Activated CD8-positive, alpha-beta memory T cell treated with anti-CD3 and anti-CD28 coated beads, Interleukin-2, amount 50 U/mL, for 48 hours (primary cell): ENCODE data around the gene PRDM1.
"Not testable (repeated sequence)": the region's sequence is repeated elsewhere in the genome, so short reads cannot be mapped to it uniquely, and the experiment has no call there.

Experiments
- DNase-seq: peaks from one replicate; pipeline ENCODE4 v3.0.0-alpha.2; 2020

The PRDM1 gene

DNA sequence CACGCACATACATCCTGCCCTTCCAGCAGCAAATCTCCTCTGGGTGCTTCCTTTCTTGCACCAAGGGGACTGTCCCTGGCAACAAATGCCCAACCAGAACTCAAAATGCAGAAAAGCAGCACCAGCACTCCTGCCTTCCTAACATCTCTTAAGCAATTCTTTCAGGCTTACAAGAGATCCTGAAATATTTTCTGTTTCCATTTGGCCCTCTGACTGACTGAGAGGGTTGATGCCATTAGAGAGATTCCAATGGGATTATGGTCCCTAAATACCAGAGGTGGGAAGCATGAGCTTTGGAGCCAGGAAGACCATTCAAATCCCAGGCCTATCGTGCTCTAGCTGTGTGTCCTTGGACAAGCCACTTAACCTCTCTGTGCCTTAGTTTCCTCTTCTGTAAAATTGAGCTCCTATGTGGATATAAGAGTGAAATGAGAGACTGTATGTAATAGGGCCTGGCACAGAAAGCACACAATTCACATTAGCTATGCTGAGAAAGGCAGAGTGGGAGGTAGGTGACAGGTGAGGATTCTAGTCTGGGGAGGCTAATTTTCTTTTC is 56.8 kb downstream of the PRDM1 start:
- no peak for DNase-seq

DNA sequence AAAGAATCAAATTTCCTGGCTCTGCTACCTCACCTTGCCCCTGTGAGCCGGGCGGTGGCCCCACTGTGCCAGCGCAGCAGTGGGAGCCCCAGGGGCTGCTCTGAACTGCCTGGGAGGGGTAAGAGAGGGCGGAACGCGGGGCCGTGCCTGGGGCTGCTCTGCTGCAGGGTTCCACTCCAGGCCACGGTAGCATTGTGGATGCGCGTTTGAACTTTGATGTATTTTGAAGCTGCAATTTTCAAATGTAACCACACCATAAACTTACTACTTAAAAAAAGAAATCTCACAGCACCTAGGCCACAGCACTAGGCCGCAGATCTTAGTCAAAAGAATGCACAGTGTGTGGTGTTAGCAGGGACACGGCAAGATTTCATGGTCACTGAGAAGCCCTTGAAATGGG is 57.5 kb downstream of the PRDM1 start:
- no peak for DNase-seq

DNA sequence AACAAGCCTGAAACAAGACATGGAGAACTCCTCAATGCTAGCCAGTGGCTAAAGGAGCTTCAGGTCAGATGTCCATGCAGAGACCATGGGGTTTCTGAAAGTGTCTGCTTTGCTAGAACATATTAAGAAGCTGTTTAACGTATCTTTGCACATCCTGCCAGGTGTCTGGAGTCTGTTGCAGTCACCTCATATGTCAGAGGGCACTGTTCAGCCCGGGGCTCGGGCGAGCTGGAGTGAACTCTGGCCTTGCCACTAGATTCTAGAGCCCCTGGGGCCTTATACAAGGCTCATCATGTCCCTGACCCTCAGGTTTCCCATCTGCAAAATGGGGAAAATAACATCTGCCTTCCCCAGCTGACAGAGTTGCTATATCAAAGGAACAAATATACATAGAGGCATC is 59.0 kb downstream of the PRDM1 start:
- no peak for DNase-seq

DNA sequence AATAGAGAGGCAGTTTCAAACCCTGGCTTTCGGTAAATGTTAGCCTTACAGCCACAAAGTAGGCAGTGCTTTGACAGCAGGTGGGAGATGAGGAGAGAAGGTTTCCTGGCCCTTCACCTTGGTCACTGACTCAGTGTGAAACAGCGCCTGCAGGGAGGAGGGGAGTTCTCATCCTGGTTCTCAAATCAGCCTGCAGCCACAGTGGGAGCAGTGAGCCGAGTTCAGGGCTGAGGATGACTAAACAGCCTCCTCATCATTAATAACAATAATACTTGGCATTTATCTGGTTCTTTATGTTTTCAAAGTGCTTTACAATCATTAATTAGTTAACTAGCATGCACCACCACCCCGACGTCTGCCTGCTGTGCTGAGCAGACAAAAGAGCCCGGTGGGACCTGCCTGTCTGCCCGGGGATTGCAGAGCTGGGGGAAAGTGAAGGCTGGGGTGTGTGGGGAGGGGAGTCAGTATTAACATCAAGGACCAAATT is 59.6 kb downstream of the PRDM1 start:
- peak; percentile 64 for DNase-seq

DNA sequence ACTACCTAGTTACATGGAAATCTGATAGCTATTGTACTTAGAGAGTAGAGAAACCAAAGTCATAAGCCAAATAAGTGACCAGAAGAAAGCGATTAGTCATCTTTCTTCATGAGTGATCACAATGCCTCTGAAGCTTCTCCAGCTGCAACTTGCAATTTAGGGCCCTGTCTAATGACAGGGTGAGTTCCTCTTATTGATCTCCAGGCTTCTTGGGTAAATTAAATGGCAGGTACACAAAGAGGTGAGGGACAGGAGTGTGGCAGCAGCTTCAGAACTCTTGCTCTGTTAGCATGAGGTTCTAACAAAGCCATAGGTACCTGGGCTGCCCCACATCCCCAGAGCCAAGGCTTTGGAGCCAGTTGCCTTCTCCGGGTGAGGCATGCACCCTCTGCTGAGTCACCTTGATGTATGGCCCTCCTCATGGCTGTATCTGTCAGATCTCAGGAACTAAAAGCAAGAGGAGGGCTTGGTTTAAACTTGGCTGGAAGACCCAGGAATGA is 60.8 kb downstream of the PRDM1 start:
- no peak for DNase-seq

DNA sequence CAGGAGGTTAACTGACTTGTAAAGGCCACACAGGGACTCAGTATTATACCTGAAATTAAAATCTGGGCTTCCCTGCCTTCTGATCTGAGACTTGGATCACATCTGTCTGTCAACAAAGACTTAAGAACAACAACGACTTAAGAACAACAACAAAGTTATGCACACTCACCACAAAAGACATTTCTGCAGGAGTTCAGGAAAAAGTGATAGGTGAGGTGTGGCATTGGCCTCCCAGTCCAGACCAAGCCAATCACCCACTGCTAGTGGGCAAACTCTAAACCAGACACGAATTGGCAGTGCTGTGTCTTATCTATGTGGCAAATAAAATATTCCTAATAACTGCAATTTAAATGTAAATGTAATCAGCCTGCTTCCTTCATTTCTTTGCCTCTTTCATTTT is 61.3 kb downstream of the PRDM1 start:
- no peak for DNase-seq

DNA sequence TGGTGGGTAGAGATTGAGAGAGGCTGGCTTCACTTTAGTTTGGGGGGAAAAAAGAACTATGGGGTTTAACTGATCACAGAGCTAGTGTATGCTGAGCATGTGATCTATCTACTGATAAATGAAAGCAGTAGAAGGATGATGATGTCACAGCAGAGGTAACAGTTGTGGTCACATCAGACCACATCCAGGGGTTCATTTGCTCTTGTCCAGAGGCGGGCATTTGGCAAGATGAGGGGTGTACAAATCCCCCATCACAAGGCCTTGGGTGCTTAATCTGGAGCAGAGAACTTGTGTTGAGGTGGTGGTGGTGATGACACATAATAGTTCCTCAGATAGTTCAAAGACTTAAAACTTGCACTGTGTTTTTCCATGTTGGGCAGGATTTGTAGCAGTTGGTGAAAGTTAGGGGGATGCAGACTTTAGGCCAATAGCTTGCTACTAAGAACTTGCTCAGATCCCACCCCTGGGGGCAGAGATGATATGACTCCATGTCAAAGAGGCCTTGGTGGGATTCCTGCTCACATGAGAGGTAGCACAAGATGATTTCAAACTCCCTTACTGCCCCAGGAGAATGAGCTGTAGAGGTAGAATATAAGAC is 63.4 kb downstream of the PRDM1 start:
- no peak for DNase-seq

DNA sequence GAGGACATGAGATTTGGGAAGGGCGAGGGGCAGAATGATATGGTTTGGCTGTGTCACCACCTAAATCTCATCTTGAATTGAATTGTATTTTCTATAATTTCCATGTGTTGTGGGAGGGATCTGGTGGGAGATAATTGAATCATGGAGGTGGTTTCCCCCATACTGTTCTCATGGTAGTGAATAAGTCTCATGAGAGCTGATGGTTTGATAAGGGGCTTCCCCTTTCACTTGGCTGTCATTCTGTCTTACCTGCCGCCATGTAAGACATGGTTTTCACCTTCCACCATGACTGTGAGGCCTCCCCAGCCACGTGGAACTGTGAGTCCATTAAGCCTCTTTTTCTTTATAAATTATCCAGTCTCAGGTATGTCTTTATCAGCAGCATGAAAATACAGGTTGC is 66.3 kb downstream of the PRDM1 start:
- not testable (repeated sequence) for DNase-seq

DNA sequence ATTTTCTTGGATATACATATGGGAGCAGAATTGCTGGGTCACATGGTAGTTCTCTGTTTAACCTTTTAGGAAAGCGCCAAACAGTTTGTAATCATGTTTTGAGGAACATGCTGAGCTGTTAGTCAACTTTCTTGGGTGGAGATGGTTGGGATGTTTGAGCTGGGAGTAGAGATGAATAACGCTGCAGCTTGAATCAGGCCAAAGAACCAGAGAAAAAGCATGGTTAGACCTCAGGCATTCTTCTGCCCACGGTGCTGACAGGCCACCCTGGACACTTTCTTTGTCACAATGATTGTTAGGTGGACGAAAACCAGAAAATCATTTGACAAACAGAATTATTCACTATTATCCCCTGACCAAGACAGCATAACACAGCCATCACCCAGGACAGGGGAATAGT is 66.8 kb downstream of the PRDM1 start:
- no peak for DNase-seq

DNA sequence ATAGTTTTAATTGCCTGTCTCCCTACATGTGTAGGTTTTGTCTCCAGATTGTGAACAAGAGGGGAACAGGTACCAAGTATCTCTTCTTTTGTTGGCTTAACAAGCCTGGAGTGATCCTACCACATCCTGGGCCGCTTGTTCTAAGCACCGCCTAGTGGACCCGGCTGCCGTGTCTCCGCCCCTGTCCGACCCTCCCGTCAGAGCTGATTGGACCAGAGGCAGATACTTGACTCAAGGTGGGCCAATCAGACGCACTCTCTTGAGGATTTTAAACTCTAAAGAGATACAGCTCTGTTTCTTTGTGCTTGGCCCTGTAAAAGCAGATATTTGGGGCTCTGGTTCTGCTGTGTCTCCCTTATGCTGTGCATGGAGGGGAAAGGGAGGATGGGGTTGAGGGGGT is 68.2 kb downstream of the PRDM1 start:
- DNase-seq, result no peak

DNA sequence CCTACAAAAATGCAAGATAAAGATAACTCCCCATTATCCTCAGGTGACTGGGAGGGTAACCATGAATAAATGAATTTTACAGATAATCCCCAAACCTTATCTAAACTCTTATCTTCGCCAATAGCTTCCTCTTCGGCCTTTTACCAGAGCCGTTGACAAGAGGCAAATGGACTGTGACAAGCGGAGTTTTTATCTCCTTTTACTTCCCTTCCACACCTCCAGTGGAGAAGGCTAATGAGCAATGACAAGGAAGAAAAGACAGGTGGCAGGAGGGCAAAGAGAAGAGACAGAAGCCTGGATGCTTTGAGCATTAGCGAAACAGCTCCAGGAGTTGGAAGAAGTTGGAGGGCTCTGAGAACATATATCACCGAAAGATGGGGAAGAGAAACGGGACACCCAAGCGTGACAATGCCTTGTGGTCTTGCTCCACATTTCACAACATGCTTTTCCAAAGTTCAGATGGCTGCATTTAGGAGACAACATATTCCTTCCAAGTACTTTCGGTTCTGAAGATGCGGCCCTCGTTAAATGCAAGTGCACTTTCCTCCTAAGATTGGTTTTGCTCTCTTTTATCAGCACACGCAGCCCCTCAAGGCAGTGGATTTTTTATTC is 69.2 kb downstream of the PRDM1 start:
- DNase-seq, result no peak

DNA sequence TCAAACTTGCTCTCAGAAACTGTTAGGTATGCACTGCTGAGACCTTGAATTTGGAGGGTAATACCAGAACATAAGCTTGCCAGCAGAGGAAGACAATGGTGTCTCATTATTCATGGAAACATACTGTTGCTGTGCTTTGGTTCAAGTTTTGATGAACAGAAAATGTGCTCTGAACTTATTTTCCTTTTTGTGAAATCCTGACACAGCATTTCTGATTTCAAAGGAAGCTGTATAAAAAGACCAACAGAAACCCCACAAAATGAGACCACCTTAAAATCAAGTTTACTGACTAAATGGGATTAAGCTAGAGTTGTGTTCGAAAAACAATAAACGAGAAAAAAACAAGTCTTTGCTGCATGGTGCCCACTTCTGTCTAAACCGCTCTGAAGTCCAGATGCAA is 70.3 kb downstream of the PRDM1 start:
- no peak for DNase-seq

DNA sequence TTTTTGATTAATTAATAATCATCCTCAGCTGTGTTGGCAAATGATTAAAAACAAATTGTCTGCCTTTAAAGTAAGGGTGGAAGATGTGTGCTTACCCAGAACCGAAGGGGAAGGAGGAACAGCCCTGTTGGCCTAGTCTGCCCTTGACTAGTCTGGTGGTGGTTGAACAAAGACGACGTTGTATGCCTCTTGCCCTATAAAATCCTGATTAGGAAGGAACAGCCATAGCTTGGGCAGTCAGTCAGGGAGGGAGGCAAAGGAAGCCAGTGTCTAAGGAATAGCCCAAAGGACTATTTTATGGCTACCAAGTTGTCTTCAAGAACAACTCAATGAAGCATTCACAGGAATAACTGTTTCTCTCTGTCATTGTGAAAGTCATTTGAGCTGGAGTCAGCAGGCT is 70.7 kb downstream of the PRDM1 start:
- DNase-seq, result no peak

DNA sequence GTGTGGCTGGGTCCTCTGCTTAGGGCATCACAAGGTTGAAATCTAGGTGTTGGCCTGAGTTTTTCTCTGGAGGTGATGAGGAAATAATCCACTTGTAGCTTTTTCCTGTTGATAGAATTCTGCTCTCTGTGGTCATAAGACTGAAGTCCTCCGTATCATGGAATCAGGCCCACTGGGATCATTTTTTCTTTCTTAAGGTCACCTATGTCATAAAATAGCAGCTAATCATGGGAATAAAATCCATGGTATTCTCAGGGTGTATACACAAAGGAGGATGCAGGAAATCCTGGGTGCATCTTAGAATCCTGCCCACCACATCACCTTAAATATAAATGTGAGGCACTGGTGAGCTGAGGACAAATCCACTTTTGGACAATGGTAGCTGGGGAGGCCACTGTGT is 72.7 kb downstream of the PRDM1 start:
- no peak for DNase-seq
